Activated CD4-positive, alpha-beta T cell treated with anti-CD3 and anti-CD28 coated beads for 36 hours (primary cell): ENCODE measurements around the gene LHX1. TPM values are rescaled to one million over a fixed set of nuclear protein-coding genes. Genes with fewer than 3 reads are reported as not detected.

Source experiments
- ATAC-seq: fragments of 200-7000 bp; cut with Tn5 transposase; one replicate; pipeline ENCODE4 v1.10.0; 2021; ENCODE audit warnings: mild to moderate bottlenecking, moderate library complexity
- CTCF ChIA-PET: fragments of 350-600 bp; sonication (Branson Sonifier 250); formaldehyde crosslinking; loops from one replicate; lab custom pipeline; 2021; ENCODE audit warnings: antibody characterized with exemption; lab: Charles Lee
- POLR2A ChIA-PET: fragments of 350-600 bp; sonication (Branson Sonifier 250); formaldehyde crosslinking; loops from one replicate; lab custom pipeline; 2021; ENCODE audit warnings: antibody characterized with exemption, inconsistent platforms; lab: Charles Lee
- DNase-seq: peaks from one replicate; pipeline ENCODE4 v3.0.0-alpha.2; 2020
- H3K27ac Mint-ChIP-seq: one replicate; pipeline ENCODE4 v1.8.0; 2021; ENCODE audit warnings: mixed read lengths
- H3K27me3 Mint-ChIP-seq: one replicate; pipeline ENCODE4 v1.8.0; 2021; ENCODE audit warnings: mixed read lengths
- H3K36me3 Mint-ChIP-seq: one replicate; pipeline ENCODE4 v1.8.0; 2021; ENCODE audit warnings: low read depth, mixed read lengths
- H3K4me1 Mint-ChIP-seq: one replicate; pipeline ENCODE4 v1.8.0; 2021; ENCODE audit warnings: mixed read lengths
- H3K4me3 Mint-ChIP-seq: one replicate; pipeline ENCODE4 v1.8.0; 2021; ENCODE audit warnings: mild to moderate bottlenecking, moderate library complexity, mixed read lengths
- H3K9me3 Mint-ChIP-seq: one replicate; pipeline ENCODE4 v1.8.0; 2021; ENCODE audit warnings: low read depth, mixed read lengths
- intact Hi-C, 2 experiments: fragments of 100-400 bp; cut with DNase I in 1 of 2; cut with micrococcal nuclease in 1 of 2; formaldehyde crosslinking; loops; one replicate each; pipeline versions ENCODE4 v1.14.2 to v1.15.1; 2022 to 2024; cut with DNase I, micrococcal nuclease
- total RNA-seq, 2 experiments: library from RNA; stranded (reverse); gene quantifications; one replicate each; pipeline ENCODE4 v1.2.3, GENCODE V29; 2021

Gene LHX1
- total RNA-seq, 2 experiments from 2014 or later, result not detected

DNA sequence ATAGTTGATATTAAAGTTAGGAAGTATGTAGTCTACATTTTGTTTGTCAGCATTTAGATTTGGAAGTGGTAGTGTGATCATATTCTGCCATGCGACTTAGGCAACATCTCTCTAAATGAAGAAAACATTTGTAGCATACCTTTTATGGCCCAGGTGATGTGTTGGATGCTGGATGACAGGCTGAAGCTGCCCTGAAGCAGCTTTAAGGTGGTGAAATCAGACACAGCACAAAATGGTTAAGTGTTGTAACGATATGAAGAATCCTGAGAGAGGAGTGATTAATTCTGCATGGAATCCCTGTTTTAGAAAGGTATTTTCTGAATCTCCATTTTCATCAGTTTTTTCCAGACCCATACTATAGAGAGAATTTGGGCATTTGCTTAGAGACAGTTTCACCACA lies 39.8 kb downstream of the LHX1 start:
- H3K4me3 Mint-ChIP-seq, result no peak overlapping the region
- H3K36me3 Mint-ChIP-seq, result peaks cover 24% of the 10 kb centered on the region
- POLR2A ChIA-PET, result no interaction called here
- H3K4me1 Mint-ChIP-seq, result peaks cover 49% of the 10 kb centered on the region
- no peaks in the 10 kb centered on the region for H3K9me3 Mint-ChIP-seq
- DNase-seq (no peak), ATAC-seq (no peak)
- no peak overlapping the region for H3K27ac Mint-ChIP-seq
- CTCF ChIA-PET, result interaction anchor here (1.0 to 1.4 kb wide), 2 partner anchors 41 to 70 kb away, joined by 3 to 4 read pairs; no protein-coding TSS in a partner anchor
- intact Hi-C loops, result no loop called here
- H3K27me3 Mint-ChIP-seq, result no peaks in the 10 kb centered on the region

DNA sequence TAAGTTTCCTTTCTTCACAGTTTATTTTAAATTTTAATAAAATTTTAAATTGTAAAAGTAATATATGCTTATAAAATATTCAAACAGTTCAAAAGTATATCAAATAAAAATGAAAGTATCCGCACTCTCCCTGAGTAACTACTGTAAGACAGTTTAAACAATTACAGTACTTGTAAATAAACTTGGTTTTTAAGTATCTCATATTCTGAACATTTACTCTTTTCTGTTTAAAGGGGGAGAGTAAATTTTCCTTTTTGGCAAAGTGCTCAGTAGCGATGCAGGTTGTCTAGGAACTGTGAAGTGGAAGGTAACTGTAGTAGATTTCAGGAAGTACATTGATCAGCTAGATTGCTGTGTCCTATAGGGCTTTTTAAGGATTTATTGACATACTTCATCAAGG lies 40.3 kb downstream of the LHX1 start:
- ATAC-seq (no peak), DNase-seq (no peak)
- intact Hi-C loops, result no loop called here
- peaks cover 27% of the 10 kb centered on the region for H3K36me3 Mint-ChIP-seq
- no peaks in the 10 kb centered on the region for H3K27me3 Mint-ChIP-seq
- peaks cover 45% of the 10 kb centered on the region for H3K4me1 Mint-ChIP-seq
- H3K27ac Mint-ChIP-seq, result no peak overlapping the region
- POLR2A ChIA-PET, result no interaction called here
- no peak overlapping the region for H3K4me3 Mint-ChIP-seq
- H3K9me3 Mint-ChIP-seq, result no peaks in the 10 kb centered on the region
- CTCF ChIA-PET, result no interaction called here

DNA sequence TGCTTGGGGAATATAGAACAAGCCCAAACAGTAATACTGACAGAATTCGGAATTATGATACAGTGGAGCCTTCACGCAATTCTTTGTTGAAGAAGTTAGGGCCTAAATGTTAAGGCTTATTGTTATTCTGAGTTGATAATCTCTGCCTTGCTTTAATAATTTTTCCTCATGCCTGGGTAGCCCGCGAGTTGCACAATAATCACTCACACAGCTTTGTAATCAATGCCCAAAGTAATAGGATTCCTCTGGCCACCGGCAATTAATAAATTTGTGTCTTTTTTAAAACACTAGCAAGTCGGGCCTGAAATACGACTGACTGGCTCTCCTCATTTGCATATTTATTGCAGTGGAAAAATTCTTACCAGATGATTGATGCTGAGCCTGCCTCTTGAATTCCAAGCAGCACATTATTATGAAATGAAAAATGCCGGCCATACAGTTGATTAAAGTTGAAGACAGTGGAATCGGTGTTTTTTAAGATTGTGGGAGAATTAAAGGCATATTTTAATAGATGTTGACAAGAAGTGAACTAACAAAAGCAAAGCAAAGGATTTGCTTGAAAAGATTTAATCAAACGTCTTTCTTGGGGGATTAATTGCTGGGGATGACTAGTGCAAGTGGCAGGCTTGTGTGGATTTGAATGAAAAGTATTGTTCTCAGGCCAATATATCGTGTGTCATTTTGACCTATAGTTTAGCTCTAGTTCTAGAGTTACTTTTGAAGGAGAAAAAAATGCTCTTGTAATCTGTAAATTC lies 41.7 kb downstream of the LHX1 start:
- intact Hi-C loops, result no loop called here
- H3K27me3 Mint-ChIP-seq, result no peaks in the 10 kb centered on the region
- CTCF ChIA-PET, result interaction anchor here (0.7 kb wide), 1 partner anchor 13 kb away, joined by 3 read pairs; no protein-coding TSS in a partner anchor
- H3K9me3 Mint-ChIP-seq, result no peaks in the 10 kb centered on the region
- no peak overlapping the region for H3K27ac Mint-ChIP-seq
- no peak for ATAC-seq
- H3K4me1 Mint-ChIP-seq, result peaks cover 35% of the 10 kb centered on the region
- DNase-seq, result no peak
- peaks cover 30% of the 10 kb centered on the region for H3K36me3 Mint-ChIP-seq
- POLR2A ChIA-PET, result no interaction called here
- no peak overlapping the region for H3K4me3 Mint-ChIP-seq

- CTCF ChIA-PET, result interaction anchor here (0.7 kb wide), 1 partner anchor 13 kb away, joined by 3 read pairs; no protein-coding TSS in a partner anchor
- H3K9me3 Mint-ChIP-seq, result no peaks in the 10 kb centered on the region
- POLR2A ChIA-PET, result no interaction called here
Observed at GRCh38 chr17:36979565-36979941, 42.3 kb downstream of the LHX1 start.

DNA sequence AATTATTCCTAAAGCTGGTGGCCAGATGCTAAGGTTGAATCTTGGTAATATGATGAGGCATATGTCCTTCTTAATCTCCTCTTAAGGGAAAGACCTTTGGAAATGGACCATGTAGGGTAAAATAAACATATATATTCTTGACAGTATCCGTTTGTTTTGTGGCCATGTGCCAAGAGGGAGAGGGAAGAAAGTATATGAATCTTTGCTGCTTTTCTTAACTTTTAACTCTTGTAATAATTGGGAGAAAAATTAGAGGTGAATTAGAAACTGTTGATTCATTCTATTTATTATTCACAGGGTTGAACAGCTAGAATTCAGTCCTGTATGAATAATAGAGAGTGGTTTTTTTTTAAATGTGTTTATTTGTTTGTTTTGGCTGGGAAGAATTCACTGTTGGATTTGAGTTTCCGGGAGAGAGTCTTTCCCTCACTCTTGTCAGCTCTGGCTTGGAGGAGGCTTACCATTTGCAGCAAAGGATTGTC lies 43.0 kb downstream of the LHX1 start:
- H3K36me3 Mint-ChIP-seq, result peaks cover 34% of the 10 kb centered on the region
- ATAC-seq (no peak), DNase-seq (no peak)
- ChIA-PET CTCF (interaction anchor here (0.7 kb wide), 1 partner anchor 40 kb away, joined by 4 read pairs; no protein-coding TSS in a partner anchor), POLR2A (interaction anchor here (0.6 to 0.7 kb wide), 2 partner anchors 12 to 320 kb away, joined by 3 to 4 read pairs; no protein-coding TSS in a partner anchor)
- H3K4me3 Mint-ChIP-seq, result no peak overlapping the region
- H3K27ac Mint-ChIP-seq, result no peak overlapping the region
- H3K4me1 Mint-ChIP-seq, result peaks cover 29% of the 10 kb centered on the region
- H3K9me3 Mint-ChIP-seq, result no peaks in the 10 kb centered on the region
- no peaks in the 10 kb centered on the region for H3K27me3 Mint-ChIP-seq
- intact Hi-C loops, result no loop called here

More at GRCh38 chr17:36979565-36979941, 42.3 kb downstream of the LHX1 start:
- H3K36me3 Mint-ChIP-seq, result peaks cover 35% of the 10 kb centered on the region
- peaks cover 35% of the 10 kb centered on the region for H3K4me1 Mint-ChIP-seq
- no peak overlapping the region for H3K4me3 Mint-ChIP-seq
- H3K27ac Mint-ChIP-seq, result no peak overlapping the region
- no peaks in the 10 kb centered on the region for H3K27me3 Mint-ChIP-seq
- no peak for DNase-seq
- intact Hi-C loops, result no loop called here
- ATAC-seq, result no peak

- H3K9me3 Mint-ChIP-seq, result no peaks in the 10 kb centered on the region
- no peak overlapping the region for H3K27ac Mint-ChIP-seq
- intact Hi-C loops, result no loop called here
- POLR2A ChIA-PET, result no interaction called here
- peaks cover 12% of the 10 kb centered on the region for H3K4me1 Mint-ChIP-seq
- H3K36me3 Mint-ChIP-seq, result peaks cover 43% of the 10 kb centered on the region
- DNase-seq, result no peak
- CTCF ChIA-PET, result no interaction called here
- no peak for ATAC-seq
- no peaks in the 10 kb centered on the region for H3K27me3 Mint-ChIP-seq
- H3K4me3 Mint-ChIP-seq, result no peak overlapping the region
Observed at GRCh38 chr17:36983618-36984017, 46.3 kb downstream of the LHX1 start.

DNA sequence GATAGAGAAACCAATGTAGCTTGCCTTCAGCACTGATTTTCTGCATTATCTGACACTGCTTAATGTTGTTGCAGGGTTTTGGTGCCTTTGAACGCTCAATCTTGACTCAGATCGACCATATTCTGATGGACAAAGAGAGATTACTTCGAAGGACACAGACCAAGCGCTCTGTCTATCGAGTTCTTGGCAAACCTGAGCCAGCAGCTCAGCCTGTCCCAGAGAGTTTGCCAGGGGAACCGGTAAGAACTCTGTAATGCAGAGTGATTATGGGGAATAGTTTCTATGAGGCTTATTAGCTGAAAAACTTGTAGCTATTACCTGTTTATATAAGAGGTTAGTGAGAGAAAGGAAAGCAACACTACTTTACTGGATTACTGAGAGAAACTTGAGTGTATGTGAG lies 51.9 kb downstream of the LHX1 start:
- Mint-ChIP-seq H3K27me3 (no peaks in the 10 kb centered on the region), H3K4me3 (no peak overlapping the region), H3K9me3 (no peaks in the 10 kb centered on the region), H3K27ac (no peak overlapping the region), H3K36me3 (peaks cover 48% of the 10 kb centered on the region), H3K4me1 (no peaks in the 10 kb centered on the region)
- CTCF ChIA-PET, result interaction anchor here (1.3 kb wide), 1 partner anchor 13 kb away, joined by 3 read pairs; no protein-coding TSS in a partner anchor
- intact Hi-C loops, result no loop called here
- ATAC-seq, result no peak
- DNase-seq, result no peak
- POLR2A ChIA-PET, result no interaction called here

DNA sequence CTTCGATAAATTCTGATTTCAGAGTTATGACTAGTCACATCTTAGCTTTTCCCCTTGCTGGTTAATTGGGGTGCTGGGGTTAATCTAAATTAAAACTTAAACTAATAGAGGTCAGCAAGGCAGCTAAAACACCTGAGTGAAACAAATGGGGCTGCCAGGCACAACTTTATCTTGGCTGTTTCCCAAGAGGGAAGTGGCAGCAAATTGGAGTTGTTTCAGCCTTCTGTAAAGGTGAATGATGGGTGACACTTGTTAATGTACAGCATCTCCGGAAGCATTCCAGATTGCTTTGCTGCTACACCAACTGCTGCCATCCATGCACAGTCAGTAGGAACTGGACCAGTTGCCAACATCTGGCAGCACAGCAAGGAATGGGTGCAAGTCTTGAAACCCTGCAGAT lies 55.4 kb downstream of the LHX1 start:
- Mint-ChIP-seq H3K36me3 (peaks cover 60% of the 10 kb centered on the region), H3K27me3 (no peaks in the 10 kb centered on the region), H3K27ac (no peak overlapping the region), H3K4me3 (no peak overlapping the region), H3K4me1 (no peaks in the 10 kb centered on the region), H3K9me3 (no peaks in the 10 kb centered on the region)
- intact Hi-C loops, result no loop called here
- ATAC-seq, result no peak
- DNase-seq, result no peak
- POLR2A ChIA-PET, result no interaction called here
- CTCF ChIA-PET, result interaction anchor here (1.2 kb wide), 1 partner anchor 10 kb away, joined by 3 read pairs; no protein-coding TSS in a partner anchor

DNA sequence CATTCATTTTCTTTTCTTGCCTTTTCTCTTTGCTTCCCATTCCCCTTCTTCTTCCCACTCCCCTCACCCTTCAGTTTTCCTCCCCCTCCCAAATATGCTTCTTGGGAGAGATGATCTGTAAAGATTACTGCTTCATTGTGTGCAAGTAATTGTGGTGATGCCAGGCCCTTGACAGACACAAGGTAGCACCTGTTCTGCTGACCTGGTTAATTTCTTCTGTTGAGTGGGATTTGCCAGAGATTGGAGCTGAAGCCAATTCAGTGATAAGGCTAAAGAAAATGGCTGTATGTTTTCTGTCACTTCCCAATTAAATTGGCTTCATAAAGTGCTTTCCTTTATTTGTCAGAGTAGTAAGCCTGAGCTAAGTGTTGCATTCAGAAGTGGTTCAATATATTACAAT lies 56.0 kb downstream of the LHX1 start:
- POLR2A ChIA-PET, result no interaction called here

More for the DNA sequence above, 56.0 kb downstream of the LHX1 start:
- H3K4me1 Mint-ChIP-seq, result no peaks in the 10 kb centered on the region
- CTCF ChIA-PET, result interaction anchor here (1.2 kb wide), 1 partner anchor 9 kb away, joined by 3 read pairs; no protein-coding TSS in a partner anchor
- peaks cover 63% of the 10 kb centered on the region for H3K36me3 Mint-ChIP-seq
- DNase-seq, result no peak
- intact Hi-C loops, result no loop called here
- no peaks in the 10 kb centered on the region for H3K9me3 Mint-ChIP-seq
- H3K27me3 Mint-ChIP-seq, result no peaks in the 10 kb centered on the region
- ATAC-seq, result no peak
- H3K27ac Mint-ChIP-seq, result no peak overlapping the region
- no peak overlapping the region for H3K4me3 Mint-ChIP-seq

Other genes with a start within 250 kb of the LHX1 start
- 100 to 1,000 TPM in 1 of 2 experiments, 10 to 100 TPM in 1; 87.9 to 149 TPM for gene AATF, start 11.5 kb downstream of the LHX1 start, total RNA-seq